HG03135 (cell line): ENCODE measurements around the gene S100A4.
A peak's percentile ranks its signal among the peaks of the same experiment; 100 is the strongest.

Experiments
- ATAC-seq: cut with Tn5 transposase; IDR thresholded peaks from one replicate; pipeline ENCODE4 v1.9.1; 2021; ENCODE audit warnings: mild to moderate bottlenecking, moderate library complexity; ENCODE audit not compliant: unreplicated experiment

Gene S100A4

GRCh38 chr1:153548722-153549688 is 3.4 kb upstream of the S100A4 start, which contains the start of gene S100A3:
TSS of gene S100A3 (minus strand) at chr1:153549258. CDS start at chr1:153548485, 773 bp downstream.
- no peak for ATAC-seq

- ATAC-seq, result no peak
These were observed 2.2 kb upstream of the S100A4 start for GRCh38 chr1:153547560-153548551.

GRCh38 chr1:153546796-153547559 is 1.4 kb upstream of the S100A4 start:
- ATAC-seq, result no peak

- ATAC-seq, result no peak
These were observed 765 bp upstream of the S100A4 start for GRCh38 chr1:153546371-153546770.

- ATAC-seq, result peak; percentile 8
These were observed 1.0 kb downstream of the S100A4 start for GRCh38 chr1:153544453-153545066.

GRCh38 chr1:153543736-153544135 is 1.9 kb downstream of the S100A4 start:
- no peak for ATAC-seq

- ATAC-seq, result no peak
These were observed 2.5 kb downstream of the S100A4 start for GRCh38 chr1:153542956-153543711.

GRCh38 chr1:153541641-153542590 is 3.7 kb downstream of the S100A4 start:
- no peak for ATAC-seq

GRCh38 chr1:153540394-153541361 is 4.9 kb downstream of the S100A4 start, which contains the start of gene S100A5:
TSS of gene S100A5 (minus strand) at chr1:153540934. CDS start at chr1:153540191, 743 bp downstream.
- ATAC-seq, result no peak

GRCh38 chr1:153539395-153540093 is 6.1 kb downstream of the S100A4 start:
- ATAC-seq, result no peak

- no peak for ATAC-seq
These were observed 7.2 kb downstream of the S100A4 start for GRCh38 chr1:153538315-153538821.

- ATAC-seq, result no peak
These were observed 8.3 kb downstream of the S100A4 start for GRCh38 chr1:153537376-153537730.

GRCh38 chr1:153536671-153537375 is 8.8 kb downstream of the S100A4 start:
- ATAC-seq, result no peak

- ATAC-seq, result no peak
These were observed 9.5 kb downstream of the S100A4 start for GRCh38 chr1:153536012-153536670.
